Neural cell (in vitro differentiated cells): ENCODE data around the gene WNT7A. TPM values are rescaled to one million over a fixed set of nuclear protein-coding genes. Genes with fewer than 3 reads are reported as not detected.

Experiments used
- H2AFZ ChIP-seq: fragments of 200-600, 300-800 bp; sonication (generic), shearing (Covaris generic); 2 replicates; pipeline ENCODE4 v1.6.0; 2014; ENCODE audit warnings: low read depth, mild to moderate bottlenecking, antibody characterized with exemption, low read length, moderate library complexity
- H3F3A ChIP-seq: fragments of 200-600 bp; shearing (Covaris generic); 2 replicates; pipeline ENCODE4 v1.6.1; 2016; ENCODE audit warnings: mild to moderate bottlenecking, moderate library complexity, mixed read lengths, antibody characterized with exemption, low read length; ENCODE audit not compliant: insufficient read depth, poor library complexity, severe bottlenecking
- H3K27ac ChIP-seq: fragments of 200-600, 300-800 bp; sonication (generic), shearing (Covaris generic); 2 replicates; pipeline ENCODE4 v1.5.1; 2014; ENCODE audit warnings: mild to moderate bottlenecking, low read length, moderate library complexity
- H3K27me3 ChIP-seq: fragments of 300-800, 200-600 bp; sonication (generic), shearing (Covaris generic); 2 replicates; pipeline ENCODE4 v1.6.0; 2014; ENCODE audit warnings: mild to moderate bottlenecking, low read depth, low read length, moderate library complexity; ENCODE audit not compliant: insufficient read depth
- H3K36me3 ChIP-seq: fragments of 300-800, 200-600 bp; sonication (generic), shearing (Covaris generic); 2 replicates; pipeline ENCODE4 v1.5.1; 2014; ENCODE audit warnings: mild to moderate bottlenecking, antibody characterized with exemption, low read length, moderate library complexity; ENCODE audit not compliant: insufficient read depth
- H3K4me2 ChIP-seq: fragments of 300-800, 200-600 bp; sonication (generic), shearing (Covaris generic); 2 replicates; pipeline ENCODE4 v1.6.0; 2014; ENCODE audit warnings: mild to moderate bottlenecking, low read length
- H3K4me3 ChIP-seq: fragments of 300-800, 200-600 bp; sonication (generic), shearing (Covaris generic); 2 replicates; pipeline ENCODE4 v1.5.1; 2014; ENCODE audit warnings: mild to moderate bottlenecking, low read length, moderate library complexity
- H3K79me2 ChIP-seq: fragments of 200-600 bp; shearing (Covaris generic); replicated peaks from 2 replicates; pipeline ENCODE4 v1.6.0; 2014; ENCODE audit warnings: mild to moderate bottlenecking, low read length, moderate library complexity; ENCODE audit not compliant: insufficient read depth
- H3K9ac ChIP-seq: fragments of 300-800, 200-600 bp; sonication (generic), shearing (Covaris generic); 2 replicates; pipeline ENCODE4 v1.6.1; 2016; ENCODE audit warnings: mild to moderate bottlenecking, low read length, mixed read lengths
- H3K9me2 ChIP-seq: fragments of 200-600 bp; shearing (Covaris generic); 2 replicates; pipeline ENCODE4 v1.6.1; 2016; ENCODE audit warnings: mild to moderate bottlenecking, low read length, mixed read lengths; ENCODE audit not compliant: insufficient read depth
- H3K9me3 ChIP-seq: fragments of 200-600, 300-800 bp; sonication (generic), shearing (Covaris generic); 2 replicates; pipeline ENCODE4 v1.6.1; 2016; ENCODE audit warnings: mild to moderate bottlenecking, mixed run types, low read length, moderate library complexity, mixed read lengths
- H4K20me1 ChIP-seq: fragments of 200-600 bp; shearing (Covaris generic); 2 replicates; pipeline ENCODE4 v1.6.1; 2016; ENCODE audit warnings: mild to moderate bottlenecking, mixed run types; ENCODE audit not compliant: insufficient read depth
- CTCF ChIP-seq: fragments of 450-650 bp; IDR thresholded peaks from 2 replicates; pipeline ENCODE4 v1.5.1; 2014; ENCODE audit warnings: antibody characterized with exemption, mild to moderate bottlenecking, moderate library complexity; ENCODE audit not compliant: poor library complexity, severe bottlenecking
- EP300 ChIP-seq: fragments of 450-650 bp; conservative IDR thresholded peaks from 2 replicates; pipeline ENCODE4 v1.6.1; 2014; ENCODE audit warnings: antibody characterized with exemption, mild to moderate bottlenecking, moderate library complexity; ENCODE audit not compliant: poor library complexity, severe bottlenecking
- MXI1 ChIP-seq: fragments of 450-650 bp; conservative IDR thresholded peaks from 2 replicates; pipeline ENCODE4 v1.6.1; 2014; ENCODE audit warnings: antibody characterized with exemption, mild to moderate bottlenecking; ENCODE audit not compliant: poor library complexity, severe bottlenecking
- POLR2AphosphoS5 ChIP-seq: IDR thresholded peaks from 2 replicates; pipeline ENCODE4 v1.6.1; 2012
- RAD21 ChIP-seq: fragments of 450-650 bp; conservative IDR thresholded peaks from 2 replicates; pipeline ENCODE4 v1.6.1; 2014; ENCODE audit warnings: antibody characterized with exemption, mild to moderate bottlenecking, moderate library complexity
- REST ChIP-seq: IDR thresholded peaks from 2 replicates; pipeline ENCODE4 v1.6.1; 2012; ENCODE audit warnings: borderline replicate concordance
- SMC3 ChIP-seq: fragments of 450-650 bp; conservative IDR thresholded peaks from 2 replicates; pipeline ENCODE4 v1.6.1; 2014; ENCODE audit warnings: antibody characterized with exemption, mild to moderate bottlenecking, moderate library complexity; ENCODE audit not compliant: poor library complexity
- TAF1 ChIP-seq: IDR thresholded peaks from 2 replicates; pipeline ENCODE4 v1.6.1; 2012; ENCODE audit warnings: low read depth
- polyA plus RNA-seq: library from polyadenylated mRNA; depleted of rRNA; stranded (reverse); fragments of >200 nt; gene quantifications from 2 replicates; pipeline ENCODE4 v1.2.3, GENCODE V29; 2014

WNT7A gene
- polyA plus RNA-seq, 1 donor from 2014 or later: 13.3 TPM

GRCh38 chr3:13833506-13834257 is 46.2 kb downstream of the WNT7A start:
- Histone ChIP-seq H3K79me2 (no peaks in the 10 kb centered on the region), H3K27ac (no peak overlapping the region), H3K36me3 (no peaks in the 10 kb centered on the region), H3K4me2 (no peak overlapping the region), H3K4me3 (no peak overlapping the region), H3K27me3 (no peaks in the 10 kb centered on the region), H3K9me3 (no peaks in the 10 kb centered on the region), H4K20me1 (no peaks in the 10 kb centered on the region), H3K9me2 (no peaks in the 10 kb centered on the region), H3K9ac (no peak overlapping the region), H2AFZ (no peak overlapping the region), H3F3A (no peaks in the 10 kb centered on the region)
- TF ChIP-seq SMC3 (no peak), RAD21 (no peak), REST (no peak), POLR2AphosphoS5 (no peak), TAF1 (no peak), CTCF (no peak)

- no peaks in the 10 kb centered on the region for H3K27me3 ChIP-seq
- TF ChIP-seq SMC3 (no peak), REST (no peak), CTCF (no peak), MXI1 (no peak), EP300 (no peak), TAF1 (no peak)
- no peaks in the 10 kb centered on the region for H3K36me3 ChIP-seq
- H3K27ac ChIP-seq: no peak overlapping the region
- H2AFZ ChIP-seq: no peak overlapping the region
- no peaks in the 10 kb centered on the region for H4K20me1 ChIP-seq
- no peaks in the 10 kb centered on the region for H3K9me3 ChIP-seq
- H3K9ac ChIP-seq: no peak overlapping the region
- H3K9me2 ChIP-seq: no peaks in the 10 kb centered on the region
- no peak overlapping the region for H3K4me3 ChIP-seq
- H3F3A ChIP-seq: no peaks in the 10 kb centered on the region
- no peak overlapping the region for H3K4me2 ChIP-seq
- no peaks in the 10 kb centered on the region for H3K79me2 ChIP-seq
Measured at GRCh38 chr3:13832130-13832529, 47.7 kb downstream of the WNT7A start.
